K562 (cell line): ENCODE results near the gene SPATA13. TPM values are rescaled to one million over a fixed set of nuclear protein-coding genes. Genes with fewer than 3 reads are reported as not detected.

ENCODE experiments used
- ATAC-seq: fragments of 200-7000 bp; cut with Tn5 transposase; 3 replicates; pipeline ENCODE4 v1.9.1; 2020; ENCODE audit warnings: moderate library complexity
- BruUV-seq: library from RNA; stranded (reverse); fragments of 400-500 nt; replicated peaks from 2 replicates; lab custom pipeline; 2021; lab: Mats Ljungman, UMichigan
- CTCF ChIA-PET: fragments of 300-600 bp; formaldehyde crosslinking; extraction: SDS; loops from one replicate; lab custom pipeline; 2021; ENCODE audit warnings: low intra/inter-chr PET ratio; lab: Yijun Ruan, JAX
- POLR2A ChIA-PET: fragments of 300-600, 350-650 bp; sonication (Branson Sonifier 250); formaldehyde crosslinking; extraction: SDS; loops from one replicate; lab custom pipeline; 2021; ENCODE audit warnings: antibody characterized with exemption, inconsistent platforms; lab: Yijun Ruan, JAX
- DNase-seq, 4 experiments: peaks; one replicate each; pipeline versions ENCODE4 v3.0.0 to v3.0.0-alpha.2; 2011 to 2018; ENCODE audit warnings: low spot score in 3 of 4, mixed read lengths in 3 of 4; ENCODE audit errors: extremely low read depth in 1 of 4
- FAIRE-seq: peaks from 2 replicates; lab custom pipeline; 2011; peaks lifted over from hg19 to GRCh38; lab: Jason Lieb, UNC
- H2AFZ ChIP-seq: 2 replicates; pipeline ENCODE4 v1.6.0; 2011; ENCODE audit warnings: low read depth, low read length, control low read depth, inconsistent platforms
- H3K27ac ChIP-seq: fragments of 200-600 bp; 3 replicates; pipeline ENCODE4 v1.8.0; 2011; ENCODE audit warnings: low read depth, mild to moderate bottlenecking, control low read depth, inconsistent platforms, low read length, moderate library complexity, mixed read lengths; ENCODE audit errors: extremely low read depth
- H3K27me3 ChIP-seq, 2 experiments: fragments of 300-600 bp in 1 of 2; 2 replicates in 1 of 2; 3 replicates in 1 of 2; pipeline versions ENCODE4 v1.6.0 to v1.8.0; 2011; ENCODE audit warnings: inconsistent platforms in 2 of 2, low read length in 2 of 2, mild to moderate bottlenecking in 1 of 2, mixed read lengths in 1 of 2, moderate library complexity in 1 of 2; ENCODE audit not compliant: control insufficient read depth in 2 of 2, insufficient read depth in 2 of 2
- H3K36me3 ChIP-seq: fragments of 300-600 bp; 3 replicates; pipeline ENCODE4 v1.8.0; 2011; ENCODE audit warnings: mild to moderate bottlenecking, low read length, inconsistent platforms; ENCODE audit not compliant: control insufficient read depth, insufficient read depth
- H3K4me1 ChIP-seq, 2 experiments: fragments of 200-600 bp in 1 of 2; replicated peaks in 1 of 2; 2 replicates in 1 of 2; 3 replicates in 1 of 2; pipeline versions ENCODE4 v1.5.1 to v1.8.0; 2011; ENCODE audit warnings: inconsistent platforms in 2 of 2, low read length in 2 of 2, mild to moderate bottlenecking in 1 of 2, mixed read lengths in 1 of 2, moderate library complexity in 1 of 2; ENCODE audit not compliant: control insufficient read depth in 2 of 2, insufficient read depth in 2 of 2
- H3K4me2 ChIP-seq: 2 replicates; pipeline ENCODE4 v1.6.1; 2011; ENCODE audit warnings: low read length, control low read depth, inconsistent platforms, mixed read lengths; ENCODE audit not compliant: insufficient read depth
- H3K4me3 ChIP-seq: fragments of 200-600 bp; sonication (generic), shearing (Covaris generic); 2 replicates; pipeline ENCODE4 v1.5.1; 2016; ENCODE audit warnings: control low read depth, inconsistent platforms
- H3K79me2 ChIP-seq: fragments of 200-600 bp; 3 replicates; pipeline ENCODE4 v1.8.0; 2011; ENCODE audit warnings: low read length, inconsistent platforms; ENCODE audit not compliant: control insufficient read depth, insufficient read depth
- H3K9ac ChIP-seq, 2 experiments: 2 replicates each; pipeline versions ENCODE4 v1.6.0 to v1.6.1; 2011; ENCODE audit warnings: low read depth in 2 of 2, low read length in 2 of 2, control low read depth in 1 of 2, inconsistent platforms in 1 of 2, mild to moderate bottlenecking in 1 of 2, mixed read lengths in 1 of 2; ENCODE audit not compliant: insufficient read depth in 1 of 2
- H3K9me1 ChIP-seq: one replicate; pipeline ENCODE4 v1.6.0; 2011; ENCODE audit warnings: inconsistent platforms, mild to moderate bottlenecking, low read length, moderate library complexity; ENCODE audit not compliant: control insufficient read depth, insufficient read depth
- H3K9me3 ChIP-seq: replicated peaks from 2 replicates; pipeline ENCODE4 v1.5.1; 2011; ENCODE audit warnings: low read depth, low read length, inconsistent platforms; ENCODE audit not compliant: control insufficient read depth, insufficient read depth
- H4K20me1 ChIP-seq: replicated peaks from 2 replicates; pipeline ENCODE4 v1.6.1; 2011; ENCODE audit warnings: low read length, inconsistent platforms, mixed read lengths; ENCODE audit not compliant: control insufficient read depth, insufficient read depth
- HSF4 ChIP-seq: fragments of 250-450 bp; sonication (Bioruptor Pico); IDR thresholded peaks from 2 replicates; pipeline ENCODE4 v2.1.2; 2022; ENCODE audit warnings: mild to moderate bottlenecking, moderate library complexity, borderline replicate concordance
- ILF3 ChIP-seq: fragments of 450-650 bp; IDR thresholded peaks from 2 replicates; pipeline ENCODE4 v1.6.1; 2018; ENCODE audit warnings: antibody characterized with exemption, mild to moderate bottlenecking, moderate library complexity, borderline replicate concordance
- MTA1 ChIP-seq: fragments of 450-650 bp; IDR thresholded peaks from 2 replicates; pipeline ENCODE4 v1.6.1; 2017; ENCODE audit warnings: borderline replicate concordance
- SFPQ ChIP-seq: fragments of 200-400 bp; formaldehyde crosslinking; IDR thresholded peaks from 2 replicates; pipeline ENCODE4 v1.6.1; 2017; ENCODE audit warnings: mild to moderate bottlenecking, low read depth, low read length, moderate library complexity
- SREBF2 ChIP-seq: sonication (generic); formaldehyde crosslinking; IDR thresholded peaks from 2 replicates; pipeline ENCODE4 v1.4.0; 2020; ENCODE audit warnings: mild to moderate bottlenecking, missing genetic modification reagents
- SRSF9 ChIP-seq: fragments of 200-400 bp; formaldehyde crosslinking; IDR thresholded peaks from 2 replicates; pipeline ENCODE4 v1.6.1; 2017; ENCODE audit warnings: low read depth, low read length, borderline replicate concordance
- ZBTB1 ChIP-seq: sonication (generic); formaldehyde crosslinking; IDR thresholded peaks from 2 replicates; pipeline ENCODE4 v1.8.1; 2023; ENCODE audit warnings: missing genetic modification reagents, low read depth, mild to moderate bottlenecking, borderline replicate concordance
- ZNF133 ChIP-seq: fragments of 250-450 bp; sonication (Bioruptor Pico); IDR thresholded peaks from 2 replicates; pipeline ENCODE4 v1.4.0; 2020; ENCODE audit warnings: mild to moderate bottlenecking
- ZNF431 ChIP-seq: sonication (generic); formaldehyde crosslinking; IDR thresholded peaks from 2 replicates; pipeline ENCODE4 v1.8.0; 2022; ENCODE audit warnings: mild to moderate bottlenecking, missing genetic modification reagents
- WGBS: fragments of 100-300 bp; shearing (Covaris generic); methylation state at CpG from one replicate; pipeline ENCODE4 v1.1.6; 2016; ENCODE audit warnings: low coverage, mixed read lengths; ENCODE audit not compliant: insufficient coverage; ENCODE audit errors: missing lambda C conversion rate; 5-methylcytosine and 5-hydroxymethylcytosine counted together
- in situ Hi-C: fragments of 300-500 bp; cut with MboI; formaldehyde crosslinking; loops from 4 replicates; pipeline ENCODE4 v1.15.0; 2018; ENCODE audit warnings: inconsistent platforms, mixed read lengths
- intact Hi-C: fragments of 100-400 bp; cut with micrococcal nuclease; formaldehyde crosslinking; loops from 2 replicates; pipeline ENCODE4 v1.14.2; 2022
- polyA plus RNA-seq, 8 experiments: library from polyadenylated mRNA; depleted of rRNA in 4 of 8; stranded (reverse) in 5 of 8; unstranded in 3 of 8; fragments of >200 nt; fragmentation: Nextera tagmentation in 2 of 8; fragmentation: Illumina TruSeq in 1 of 8; extraction: Ambion mirVana in 2 of 8; extraction: Trizol in 1 of 8; gene quantifications; 2 replicates each; pipeline versions ENCODE4 v1.2.1 to v1.2.3, GENCODE V29; 2011 to 2014; ENCODE audit warnings: inconsistent platforms in 1 of 8, missing spikeins in 1 of 8
- total RNA-seq, 7 experiments: library from RNA; depleted of rRNA in 6 of 7; stranded (reverse); fragments of >200 nt in 6 of 7; fragmentation: Illumina TruSeq in 2 of 7; extraction: Trizol in 2 of 7; gene quantifications; 2 replicates each; pipeline versions ENCODE4 v1.2.1 to v1.2.3, GENCODE V29; 2011 to 2021; ENCODE audit warnings: low replicate concordance in 1 of 7

Gene SPATA13
- total and polyA plus RNA-seq, 9 of the 15 experiments (the other 6 are each of a cell fraction or from before 2014, with no cell fraction given), result 0.08 to 0.99 (median 0.21) TPM; not detected in 2

GRCh38 chr13:24338721-24339120 lies 178.2 kb downstream of the SPATA13 start:
- POLR2A ChIA-PET, result interaction anchor here (0.7 kb wide), 1 partner anchor 15 kb away, joined by 3 read pairs; no protein-coding TSS in a partner anchor
- in situ Hi-C loops, result no loop called here
- Histone ChIP-seq H3K9me1 (no peaks in the 10 kb centered on the region), H4K20me1 (no peaks in the 10 kb centered on the region), H3K9me3 (no peaks in the 10 kb centered on the region), H2AFZ (no peak overlapping the region)
- no TSS peak for BruUV-seq
- ATAC-seq, result no peak
- TF ChIP-seq ZNF133 (CRISPR knock-in tag) (no peak), ILF3 (no peak), MTA1 (no peak), ZBTB1 (no peak), SRSF9 (no peak), ZNF431 (CRISPR knock-in tag) (no peak), SFPQ (no peak), HSF4 (CRISPR knock-in tag) (no peak), SREBF2 (CRISPR knock-in tag) (no peak)
- TF ChIP-seq, all 486 proteins: peak for 0
- FAIRE-seq, result no peak
- H3K79me2 ChIP-seq, result no peaks in the 10 kb centered on the region
- no peak overlapping the region for H3K27ac ChIP-seq
- H3K4me2 ChIP-seq, result no peak overlapping the region
- WGBS, result 0% methylated on average over 3 of the region's 36 CpGs
- intact Hi-C loops, result no loop called here
- no peaks in the 10 kb centered on the region for H3K36me3 ChIP-seq
- H3K4me1 ChIP-seq, result no peaks in the 10 kb centered on the region
- CTCF ChIA-PET, result no interaction called here
- H3K27me3 ChIP-seq, result no peaks in the 10 kb centered on the region
- DNase-seq, result no peak
- H3K4me3 ChIP-seq, result no peak overlapping the region
- H3K9ac ChIP-seq, result no peak overlapping the region
